H9 (cell line): ENCODE measurements around the gene ODR4. TPM values are rescaled to one million over a fixed set of nuclear protein-coding genes. Genes with fewer than 3 reads are reported as not detected.

Source experiments
- DNase-seq: peaks from one replicate; pipeline ENCODE4 v3.0.0-alpha.2; 2017
- H2AFZ ChIP-seq: one replicate; pipeline ENCODE4 v1.6.1; 2013; ENCODE audit warnings: mild to moderate bottlenecking, low read length, control low read depth, moderate library complexity
- H2AK5ac ChIP-seq: 2 replicates; pipeline ENCODE4 v1.6.1; 2013; ENCODE audit warnings: low read length, control low read depth, mixed read lengths; ENCODE audit not compliant: insufficient read length
- H2BK120ac ChIP-seq: one replicate; pipeline ENCODE4 v1.6.1; 2013; ENCODE audit warnings: low read depth, mild to moderate bottlenecking, low read length, control low read depth, inconsistent platforms; ENCODE audit not compliant: poor library complexity, severe bottlenecking
- H2BK12ac ChIP-seq: 2 replicates; pipeline ENCODE4 v1.6.1; 2013; ENCODE audit warnings: low read length, control low read depth, mixed read lengths, low read depth; ENCODE audit not compliant: insufficient read length
- H2BK15ac ChIP-seq: 2 replicates; pipeline ENCODE4 v1.6.1; 2013; ENCODE audit warnings: low read depth, low read length, control low read depth
- H2BK20ac ChIP-seq: one replicate; pipeline ENCODE4 v1.6.1; 2013; ENCODE audit warnings: low read depth, mild to moderate bottlenecking, low read length, control low read depth, inconsistent platforms; ENCODE audit not compliant: poor library complexity, severe bottlenecking
- H2BK5ac ChIP-seq: 2 replicates; pipeline ENCODE4 v1.6.1; 2013; ENCODE audit warnings: low read length, control low read depth, mixed read lengths; ENCODE audit not compliant: insufficient read length
- H3K14ac ChIP-seq: 2 replicates; pipeline ENCODE4 v1.6.1; 2013; ENCODE audit warnings: low read length, control low read depth; ENCODE audit not compliant: insufficient read depth
- H3K18ac ChIP-seq: 2 replicates; pipeline ENCODE4 v1.6.1; 2013; ENCODE audit warnings: low read depth, mild to moderate bottlenecking, mixed read lengths, low read length, control low read depth; ENCODE audit not compliant: insufficient read length
- H3K23ac ChIP-seq: 2 replicates; pipeline ENCODE4 v1.6.1; 2013; ENCODE audit warnings: low read length, control low read depth, mixed read lengths, low read depth; ENCODE audit not compliant: insufficient read length
- H3K23me2 ChIP-seq: 2 replicates; pipeline ENCODE4 v1.6.1; 2013; ENCODE audit warnings: low read depth, mild to moderate bottlenecking, mixed read lengths, low read length, control low read depth; ENCODE audit not compliant: insufficient read length, poor library complexity, severe bottlenecking
- H3K27ac ChIP-seq: 2 replicates; pipeline ENCODE4 v1.5.1; 2013; ENCODE audit warnings: low read length, control low read depth, mixed read lengths, low read depth; ENCODE audit not compliant: insufficient read length
- H3K27me3 ChIP-seq: 2 replicates; pipeline ENCODE4 v1.6.1; 2013; ENCODE audit warnings: low read length, control low read depth, inconsistent platforms; ENCODE audit not compliant: insufficient read depth
- H3K4ac ChIP-seq: 2 replicates; pipeline ENCODE4 v1.6.1; 2013; ENCODE audit warnings: low read depth, mild to moderate bottlenecking, control low read depth, inconsistent platforms, low read length, moderate library complexity
- H3K4me1 ChIP-seq: 2 replicates; pipeline ENCODE4 v1.6.1; 2013; ENCODE audit warnings: low read length, control low read depth, inconsistent platforms; ENCODE audit not compliant: insufficient read depth
- H3K4me2 ChIP-seq: 2 replicates; pipeline ENCODE4 v1.6.1; 2013; ENCODE audit warnings: low read length, control low read depth, mixed read lengths; ENCODE audit not compliant: insufficient read length, insufficient read depth
- H3K56ac ChIP-seq: 2 replicates; pipeline ENCODE4 v1.6.1; 2013; ENCODE audit warnings: low read depth, mild to moderate bottlenecking, mixed read lengths, low read length, control low read depth; ENCODE audit not compliant: insufficient read length
- H3K79me1 ChIP-seq: 2 replicates; pipeline ENCODE4 v1.6.1; 2013; ENCODE audit warnings: low read depth, mild to moderate bottlenecking, moderate library complexity, low read length, control low read depth, inconsistent platforms; ENCODE audit not compliant: insufficient read depth, poor library complexity, severe bottlenecking
- H3K79me2 ChIP-seq: 2 replicates; pipeline ENCODE4 v1.6.1; 2013; ENCODE audit warnings: low read length, control low read depth, inconsistent platforms; ENCODE audit not compliant: insufficient read depth
- H3K9ac ChIP-seq: 2 replicates; pipeline ENCODE4 v1.6.1; 2013; ENCODE audit warnings: low read length, control low read depth, mixed read lengths; ENCODE audit not compliant: insufficient read length; ENCODE audit errors: extremely low read depth
- H3K9me3 ChIP-seq: one replicate; pipeline ENCODE4 v1.6.1; 2013; ENCODE audit warnings: low read depth, low read length, inconsistent platforms; ENCODE audit not compliant: control insufficient read depth
- H3T11ph ChIP-seq: one replicate; pipeline ENCODE4 v1.6.1; 2013; ENCODE audit warnings: mild to moderate bottlenecking, low read length, control low read depth, inconsistent platforms
- H4K20me1 ChIP-seq: one replicate; pipeline ENCODE4 v1.6.1; 2013; ENCODE audit not compliant: control insufficient read depth, insufficient read length, insufficient read depth
- H4K5ac ChIP-seq: 2 replicates; pipeline ENCODE4 v1.6.1; 2013; ENCODE audit warnings: low read depth, mild to moderate bottlenecking, mixed read lengths, low read length, control low read depth; ENCODE audit not compliant: insufficient read length
- H4K8ac ChIP-seq: replicated peaks from 2 replicates; pipeline ENCODE4 v1.6.1; 2013; ENCODE audit warnings: low read length, control low read depth, mixed read lengths, low read depth; ENCODE audit not compliant: insufficient read length
- H4K91ac ChIP-seq: 2 replicates; pipeline ENCODE4 v1.6.1; 2013; ENCODE audit warnings: low read depth, mild to moderate bottlenecking, moderate library complexity, mixed read lengths, low read length, control low read depth; ENCODE audit not compliant: insufficient read length
- H3K27ac Mint-ChIP-seq, 3 experiments: 2 replicates in 2 of 3; 3 replicates in 1 of 3; pipeline ENCODE4 v1.8.0; 2020 to 2021; ENCODE audit warnings: mixed read lengths in 3 of 3, mild to moderate bottlenecking in 1 of 3, moderate library complexity in 1 of 3
- H3K27me3 Mint-ChIP-seq: 2 replicates; pipeline ENCODE4 v1.8.0; 2021; ENCODE audit warnings: low read depth, mild to moderate bottlenecking, moderate library complexity, mixed read lengths
- H3K36me3 Mint-ChIP-seq, 3 experiments: 2 replicates in 2 of 3; 3 replicates in 1 of 3; pipeline ENCODE4 v1.8.0; 2020 to 2021; ENCODE audit warnings: low read depth in 3 of 3, mixed read lengths in 3 of 3; ENCODE audit not compliant: insufficient read depth in 1 of 3
- H3K4me1 Mint-ChIP-seq, 2 experiments: 2 replicates each; pipeline ENCODE4 v1.8.0; 2020; ENCODE audit warnings: mixed read lengths in 2 of 2
- H3K4me3 Mint-ChIP-seq, 2 experiments: 2 replicates in 1 of 2; 3 replicates in 1 of 2; pipeline ENCODE4 v1.8.0; 2020 to 2021; ENCODE audit warnings: mild to moderate bottlenecking in 2 of 2, mixed read lengths in 2 of 2, moderate library complexity in 1 of 2
- H3K9me3 Mint-ChIP-seq, 2 experiments: 2 replicates in 1 of 2; 3 replicates in 1 of 2; pipeline ENCODE4 v1.8.0; 2020; ENCODE audit warnings: mild to moderate bottlenecking in 2 of 2, mixed read lengths in 2 of 2, moderate library complexity in 1 of 2
- CTCF ChIP-seq: fragments of 200-600 bp; sonication (generic); conservative IDR thresholded peaks from 3 replicates; pipeline ENCODE4 v1.8.0; 2021; ENCODE audit warnings: antibody characterized with exemption, mild to moderate bottlenecking
- WGBS: extraction: QIAGEN DNeasy Blood & Tissue Kit; methylation state at CpG from one replicate; pipeline ENCODE4 v1.1.7; 2013; ENCODE audit warnings: missing lambda C conversion rate, low lambda C conversion rate, mixed read lengths; ENCODE audit not compliant: insufficient read length; ENCODE audit errors: extremely low coverage; 5-methylcytosine and 5-hydroxymethylcytosine counted together
- total RNA-seq: library from RNA; stranded (reverse); gene quantifications from 2 replicates; pipeline ENCODE4 v1.2.1, GENCODE V29; 2021

Gene ODR4
- total RNA-seq, 1 experiment from 2014 or later = 17.1 TPM

- Histone ChIP-seq H3K27ac (no peak overlapping the region), H3K9me3 (no peaks in the 10 kb centered on the region), H3K18ac (no peak overlapping the region), H2BK120ac (no peak overlapping the region), H4K91ac (no peak overlapping the region), H4K5ac (no peak overlapping the region), H2BK5ac (no peak overlapping the region), H2AFZ (no peak overlapping the region), H2BK15ac (no peak overlapping the region), H3K27me3 (no peaks in the 10 kb centered on the region), H3K79me2 (no peaks in the 10 kb centered on the region), H2BK20ac (no peak overlapping the region), H3K23me2 (no peaks in the 10 kb centered on the region), H3K23ac (no peak overlapping the region), H3K4ac (no peak overlapping the region), H2AK5ac (no peak overlapping the region), H3T11ph (no peak overlapping the region), H3K9ac (no peak overlapping the region), H3K4me2 (no peak overlapping the region), H4K8ac (no peak overlapping the region), H2BK12ac (no peak overlapping the region), H4K20me1 (no peaks in the 10 kb centered on the region), H3K79me1 (no peaks in the 10 kb centered on the region), H3K4me1 (no peaks in the 10 kb centered on the region), H3K56ac (no peak overlapping the region), H3K14ac (no peak overlapping the region)
- no peak for DNase-seq
- TF ChIP-seq CTCF = no peak
- Mint-ChIP-seq H3K9me3 (no peaks in the 10 kb centered on the region), H3K27me3 (no peaks in the 10 kb centered on the region), H3K27ac (no peak overlapping the region), H3K4me3 (no peak overlapping the region), H3K4me1 (peaks cover 5 to 9% of the 10 kb centered on the region in 2 experiments), H3K36me3 (no peaks in the 10 kb centered on the region)
- WGBS = no CpG with 5 or more reads among the region's 1 CpG
Observed at GRCh38 chr1:186442651-186443375, 67.2 kb downstream of the ODR4 start.
